ENCODE results near the gene DNM1.

GRCh38 chr9:128293091-128293490 is 89.9 kb downstream of the DNM1 start:
- TF ChIP-seq CTCF (IDR thresholded peaks at IDR 0.05) (no peak), POLR2A (IDR thresholded peaks at IDR 0.05) (no peak)
